Kasumi-1 (cell line): ENCODE data around the gene CREB3L2.
"Not testable (repeated sequence)": the region's sequence is repeated elsewhere in the genome, so short reads cannot be mapped to it uniquely, and the experiment has no call there.

Experiments
- DNase-seq, 2 experiments: peaks; one replicate each; lab custom pipeline; 2025; lab: John Stamatoyannopoulos, UW

CREB3L2 gene

GRCh38 chr7:137932881-137933269 is 69.0 kb downstream of the CREB3L2 start:
- DNase-seq = peak; percentile 37 to 58

GRCh38 chr7:137931823-137932222 is 70.1 kb downstream of the CREB3L2 start:
- DNase-seq = no peak

GRCh38 chr7:137930581-137930980 is 71.3 kb downstream of the CREB3L2 start:
- DNase-seq = no peak

- DNase-seq = no peak
Observed at GRCh38 chr7:137928626-137929025, 73.3 kb downstream of the CREB3L2 start.

GRCh38 chr7:137927386-137927785 is 74.5 kb downstream of the CREB3L2 start:
- DNase-seq = no peak

- DNase-seq = not testable (repeated sequence)
Observed at GRCh38 chr7:137926206-137926605, 75.7 kb downstream of the CREB3L2 start.

GRCh38 chr7:137925754-137926153 is 76.1 kb downstream of the CREB3L2 start:
- no peak for DNase-seq

GRCh38 chr7:137925091-137925490 is 76.8 kb downstream of the CREB3L2 start:
- no peak for DNase-seq

GRCh38 chr7:137923380-137923779 is 78.5 kb downstream of the CREB3L2 start:
- DNase-seq = no peak

- DNase-seq = no peak
Observed at GRCh38 chr7:137920637-137921399, 81.1 kb downstream of the CREB3L2 start.

- no peak for DNase-seq
Observed at GRCh38 chr7:137919987-137920386, 81.9 kb downstream of the CREB3L2 start.

GRCh38 chr7:137916980-137917645 is 84.8 kb downstream of the CREB3L2 start:
- no peak for DNase-seq

GRCh38 chr7:137916564-137916963 is 85.3 kb downstream of the CREB3L2 start:
- no peak for DNase-seq

GRCh38 chr7:137915266-137915665 is 86.6 kb downstream of the CREB3L2 start:
- DNase-seq = no peak

- no peak for DNase-seq
Observed at GRCh38 chr7:137913985-137914384, 87.9 kb downstream of the CREB3L2 start.

- DNase-seq = no peak
Observed at GRCh38 chr7:137909042-137909441, 92.8 kb downstream of the CREB3L2 start.

GRCh38 chr7:137908106-137908505 is 93.8 kb downstream of the CREB3L2 start:
- DNase-seq = no peak

- DNase-seq = not testable (repeated sequence)
Observed at GRCh38 chr7:137906636-137907035, 95.2 kb downstream of the CREB3L2 start.

GRCh38 chr7:137904833-137905232 is 97.1 kb downstream of the CREB3L2 start:
- DNase-seq = peak; percentile 49 to 62

- peak; percentile 87 to 93 for DNase-seq
Observed at GRCh38 chr7:137903382-137904169, 98.3 kb downstream of the CREB3L2 start.

- DNase-seq = no peak
Observed at GRCh38 chr7:137900137-137900536, 101.7 kb downstream of the CREB3L2 start.

GRCh38 chr7:137898839-137899721 is 102.8 kb downstream of the CREB3L2 start:
- peak; percentile 82 to 88 for DNase-seq
